ENCODE results near the gene SLC24A4.

- TF ChIP-seq POLR2AphosphoS5 (IDR thresholded peaks at IDR 0.05; ENCODE audit: low read depth, low read length) (no peak), POLR2A (IDR thresholded peaks at IDR 0.05; ENCODE audit: low read depth, low read length) (no peak), TAF1 (IDR thresholded peaks at IDR 0.05; ENCODE audit: low read depth, low read length) (no peak), SPI1 (IDR thresholded peaks at IDR 0.05; ENCODE audit: low read depth, low read length) (no peak)
These were observed 161.3 kb downstream of the SLC24A4 start for GRCh38 chr14:92484132-92484823.
